Peyer's patch (tissue), 4 donors: ENCODE data around the gene AFMID.

Experiments used
- CTCF ChIP-seq, 6 experiments: fragments of 450-650 bp in 4 of 6; fragments of 200-600 bp in 2 of 6; sonication (generic) in 1 of 6; IDR thresholded peaks; one replicate each; pipeline ENCODE4 v1.5.1; 2017 to 2019; ENCODE audit warnings: antibody characterized with exemption in 6 of 6, mild to moderate bottlenecking in 3 of 6, moderate library complexity in 1 of 6
- POLR2A ChIP-seq, 2 donors: fragments of 450-650 bp; IDR thresholded peaks; one replicate each; pipeline ENCODE4 v1.5.1; 2017; ENCODE audit warnings: antibody characterized with exemption in 2 of 2, mild to moderate bottlenecking in 2 of 2, moderate library complexity in 2 of 2

GRCh38 chr17:78224231-78225087, 37.3 kb downstream of the AFMID start:
- TF ChIP-seq POLR2A (IDR thresholded peaks at IDR 0.05) (no peak), CTCF (IDR thresholded peaks at IDR 0.05) (no peak)
